GM19463 (cell line): ENCODE measurements around the gene MLX.

Experiments
- ATAC-seq: cut with Tn5 transposase; IDR thresholded peaks from one replicate; pipeline ENCODE4 v1.9.1; 2021; ENCODE audit warnings: mild to moderate bottlenecking, moderate library complexity; ENCODE audit not compliant: unreplicated experiment

Gene MLX

DNA sequence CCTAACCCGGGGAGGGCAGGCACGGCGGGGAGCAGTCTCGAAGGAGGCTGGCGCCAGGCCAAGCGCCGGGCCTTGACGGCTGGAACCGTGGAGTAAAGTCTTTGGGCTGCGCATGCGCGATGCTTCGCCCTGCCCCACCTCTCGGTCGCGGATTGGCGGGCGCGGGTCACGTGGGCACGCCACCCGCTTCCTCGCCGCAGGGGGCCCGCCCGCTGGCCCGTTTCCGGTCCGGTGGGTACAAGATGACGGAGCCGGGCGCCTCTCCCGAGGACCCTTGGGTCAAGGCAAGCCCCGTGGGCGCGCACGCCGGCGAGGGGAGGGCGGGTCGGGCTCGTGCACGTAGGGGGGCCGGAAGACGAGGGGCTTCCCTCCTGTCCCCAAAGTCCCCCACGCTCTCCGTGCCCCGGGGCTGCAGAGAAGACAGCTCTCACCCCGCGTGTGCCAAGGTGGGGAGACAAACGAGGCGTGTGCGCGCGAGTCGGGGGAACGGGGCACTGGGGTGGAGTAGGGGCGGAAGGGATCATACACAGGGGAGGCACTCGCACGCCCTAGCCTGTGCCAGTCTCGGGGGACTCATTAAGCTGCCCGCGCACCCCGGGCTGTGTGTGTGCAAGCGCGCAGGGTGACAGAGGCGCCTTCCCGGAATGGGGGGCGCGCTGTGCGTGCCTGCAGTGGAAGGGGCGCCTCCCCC is at the start of gene MLX:
Gene MLX (plus strand): TSS at position 218 of the 691 bp plus-strand sequence. CDS start 25 bp downstream, at position 243.
- peak; percentile 58 for ATAC-seq

- no peak for ATAC-seq
Measured at GRCh38 chr17:42517516-42517915, 49.4 kb upstream of the MLX start.

DNA sequence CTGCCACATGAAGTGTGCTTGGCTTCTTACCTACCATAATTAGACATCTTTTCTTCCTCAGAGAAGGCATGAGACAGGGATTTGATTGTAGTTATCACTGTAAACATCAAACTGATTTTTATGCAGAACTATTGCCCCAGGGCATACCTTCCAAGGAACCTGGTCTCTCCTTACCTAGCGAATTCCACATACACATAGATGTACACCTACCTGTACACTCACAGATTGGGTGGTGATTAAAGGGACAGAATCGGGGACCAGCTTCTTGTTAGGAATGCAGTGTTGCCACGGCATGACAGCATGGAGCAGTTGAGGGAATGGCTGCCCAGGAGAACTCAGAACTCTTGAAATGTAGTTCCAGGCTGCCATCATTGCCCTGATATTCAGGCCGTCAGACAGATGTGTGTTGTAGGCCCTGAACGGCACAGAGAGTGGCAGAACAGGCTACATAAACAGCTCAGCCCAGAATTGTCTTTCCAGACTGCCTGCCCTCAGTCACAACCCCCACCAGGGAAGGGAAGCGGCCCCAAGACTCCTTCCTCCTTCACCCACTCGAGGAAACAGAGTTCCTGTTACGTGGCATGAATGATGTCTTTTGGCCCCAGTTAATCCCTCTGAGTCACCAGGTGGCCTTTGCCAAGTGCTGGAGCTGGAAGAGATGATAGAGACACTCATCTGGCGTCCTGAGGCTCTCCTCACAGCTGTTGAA is 48.7 kb upstream of the MLX start:
- ATAC-seq = no peak

DNA sequence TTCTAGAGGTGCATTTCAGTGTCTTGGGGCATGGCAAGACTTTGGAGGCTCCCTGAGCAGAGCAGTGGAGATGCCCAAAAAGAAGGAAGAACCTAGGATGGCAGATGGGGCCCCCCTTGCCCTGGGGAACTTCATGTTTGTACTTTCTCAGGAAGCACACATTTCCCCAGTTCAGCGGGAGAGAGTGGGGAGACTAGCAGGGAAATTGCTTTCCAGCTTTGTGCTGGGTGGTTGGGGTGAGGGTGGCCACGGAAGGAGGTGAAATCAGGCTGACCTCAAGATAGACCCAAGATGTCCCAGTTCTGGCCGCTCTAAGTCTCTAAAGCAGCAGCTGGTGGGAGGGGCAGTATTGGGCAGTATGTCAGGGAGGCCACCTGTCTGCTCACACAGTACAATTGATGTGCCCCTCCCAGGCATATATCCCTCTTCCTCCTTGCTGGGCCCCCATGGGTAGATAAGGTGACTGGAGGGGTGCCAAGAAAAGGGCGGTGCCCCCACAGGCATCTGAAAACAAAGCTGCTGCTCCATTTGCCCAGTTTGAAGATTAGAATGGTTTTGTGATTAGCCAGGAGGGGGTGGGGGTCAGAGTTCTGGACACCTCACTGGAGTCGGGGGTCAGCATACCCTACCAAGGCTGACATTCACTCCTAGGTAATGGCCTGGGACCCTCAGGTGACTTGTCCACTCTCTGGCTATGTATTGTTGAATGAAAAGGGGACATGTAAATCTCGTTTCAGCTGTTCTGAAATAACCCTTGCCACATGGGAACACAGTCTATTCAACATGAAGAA is 48.0 kb upstream of the MLX start:
- no peak for ATAC-seq

DNA sequence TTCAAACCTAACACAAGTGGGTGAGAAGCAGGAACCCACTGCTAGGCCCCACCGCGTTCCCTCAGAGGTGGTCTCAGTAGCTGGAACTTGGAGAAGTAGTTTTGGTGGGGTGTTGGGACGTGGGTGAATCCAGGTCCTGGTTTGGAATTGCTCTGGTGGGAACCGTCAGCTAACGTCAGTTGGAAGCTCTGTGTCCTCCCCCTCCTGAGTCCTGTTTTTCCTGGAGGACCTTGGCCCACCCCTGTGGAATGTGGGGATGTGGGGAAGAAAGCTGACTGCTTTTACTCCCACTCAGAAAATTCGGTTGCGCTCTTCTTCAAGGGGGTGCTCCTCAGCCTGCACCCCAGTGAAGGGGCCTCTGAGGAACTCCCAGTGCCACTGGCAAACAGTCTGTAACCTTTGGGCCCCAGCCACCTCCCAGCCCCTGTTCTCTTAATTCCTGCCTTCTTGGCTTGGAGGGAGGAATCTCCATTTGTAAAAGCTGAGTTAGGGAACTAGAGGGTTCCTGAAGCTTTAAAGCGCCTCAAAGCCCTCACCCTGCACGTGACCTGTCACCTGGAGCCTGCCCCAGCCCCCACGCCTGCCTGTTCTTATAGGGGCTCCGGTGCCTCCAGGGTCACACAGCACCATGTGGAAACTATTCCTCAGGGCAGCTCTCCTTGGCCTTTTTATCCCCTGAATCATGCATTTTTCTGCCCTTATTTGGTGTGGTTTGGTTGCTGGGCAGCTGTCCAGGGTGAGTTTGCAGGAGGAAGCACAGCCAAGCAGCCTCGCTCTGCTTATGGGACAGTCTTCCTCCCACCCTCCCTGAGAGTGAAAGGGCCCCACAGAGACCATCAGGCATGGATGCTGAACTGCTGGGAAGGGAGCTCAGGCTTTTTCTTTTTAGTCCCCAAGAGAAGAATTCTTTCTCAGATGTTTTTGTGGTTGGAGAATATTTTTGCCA is 47.1 kb upstream of the MLX start:
- no peak for ATAC-seq

- no peak for ATAC-seq
Measured at GRCh38 chr17:42520540-42520951, 46.4 kb upstream of the MLX start.

- no peak for ATAC-seq
Measured at GRCh38 chr17:42521036-42521435, 45.9 kb upstream of the MLX start.

GRCh38 chr17:42521666-42522262 is 45.1 kb upstream of the MLX start:
- ATAC-seq = no peak

- ATAC-seq = no peak
Measured at GRCh38 chr17:42522263-42522790, 44.6 kb upstream of the MLX start.

DNA sequence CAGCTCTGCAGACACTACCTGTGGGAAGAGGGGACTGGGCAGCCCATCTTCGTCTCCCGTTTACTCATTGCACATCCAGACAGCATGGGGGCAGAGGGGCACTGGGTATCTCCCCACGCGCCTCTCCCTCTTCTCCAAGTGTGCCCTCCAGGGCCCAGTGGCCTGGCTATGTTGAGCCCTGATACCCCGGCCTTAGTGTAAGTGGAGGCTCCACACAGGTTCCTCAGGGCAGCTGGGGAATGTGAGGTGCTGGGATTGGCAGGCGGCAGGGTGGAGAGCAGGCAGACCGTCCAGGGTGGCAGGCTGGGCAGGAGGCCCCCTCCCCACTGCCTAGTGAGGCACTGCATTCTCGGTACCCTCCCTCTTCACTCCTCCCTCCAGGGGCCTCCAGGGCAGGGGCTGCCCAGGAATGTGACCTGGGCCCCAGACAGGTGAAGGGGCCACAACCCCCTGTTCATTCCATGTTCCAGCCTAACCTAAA is 44.1 kb upstream of the MLX start:
- ATAC-seq = no peak

DNA sequence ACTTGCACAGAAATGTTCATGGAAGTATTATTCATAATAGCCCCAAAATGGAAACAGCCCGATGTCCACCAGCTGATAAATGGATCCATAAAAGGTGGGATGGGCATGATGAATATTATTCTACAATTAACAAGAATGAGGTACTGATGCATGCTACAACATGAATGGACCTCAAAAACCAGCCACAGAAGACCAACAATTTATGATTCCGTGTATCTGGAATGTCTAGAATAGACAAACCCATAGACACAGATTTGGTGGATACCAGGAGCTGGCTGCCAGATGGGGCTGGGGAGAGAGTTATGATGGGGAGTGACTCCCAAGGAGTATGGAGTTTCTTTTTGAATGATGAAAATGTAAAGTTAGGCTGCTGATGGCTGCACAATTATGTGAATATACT is 41.7 kb upstream of the MLX start:
- ATAC-seq = no peak

GRCh38 chr17:42526031-42526444 is 40.9 kb upstream of the MLX start:
- no peak for ATAC-seq

DNA sequence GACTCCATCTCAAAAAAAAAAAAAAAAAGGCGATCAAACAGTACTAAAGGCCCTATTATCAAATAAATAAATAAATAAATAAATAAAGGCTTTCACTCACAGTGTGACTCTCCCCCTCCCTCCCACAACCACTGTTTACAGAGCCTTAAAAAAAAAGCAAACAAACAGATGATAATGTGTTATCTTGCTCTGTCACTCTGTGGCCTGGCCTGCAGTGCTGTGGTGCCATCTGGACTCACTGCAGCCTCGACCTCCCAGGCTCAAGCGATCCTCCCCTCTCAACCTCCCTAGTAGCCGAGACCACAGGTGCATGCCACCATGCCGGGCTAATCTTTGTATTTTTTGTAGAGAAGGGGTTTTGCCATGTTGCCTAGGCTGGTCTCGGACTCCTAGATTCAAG is 39.0 kb upstream of the MLX start:
- ATAC-seq = no peak

- no peak for ATAC-seq
Measured at GRCh38 chr17:42529061-42529460, 37.8 kb upstream of the MLX start.

DNA sequence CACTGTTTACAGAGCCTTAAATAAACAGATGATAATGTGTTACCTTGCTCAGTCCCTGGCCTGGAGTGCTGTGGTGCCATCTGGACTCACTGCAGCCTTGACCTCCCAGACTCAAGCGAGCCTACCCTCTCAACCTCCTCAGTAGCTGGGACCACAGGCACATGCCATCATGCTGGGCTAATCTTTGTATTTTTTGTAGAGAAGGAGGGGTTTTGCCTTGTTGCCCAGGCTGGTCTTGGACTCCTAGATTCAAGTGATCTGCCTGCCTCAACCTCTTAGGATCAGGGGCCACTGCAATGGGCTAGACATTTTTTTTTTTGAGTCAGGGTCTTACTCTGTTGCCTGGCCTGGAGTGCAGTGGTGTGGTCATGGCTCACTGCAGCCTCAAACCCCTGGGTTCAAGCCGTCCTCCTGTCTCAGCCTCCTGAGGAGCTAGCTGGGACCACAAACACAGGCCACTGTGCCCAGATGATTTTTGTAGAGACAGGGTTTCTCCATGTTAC is 35.9 kb upstream of the MLX start:
- no peak for ATAC-seq

DNA sequence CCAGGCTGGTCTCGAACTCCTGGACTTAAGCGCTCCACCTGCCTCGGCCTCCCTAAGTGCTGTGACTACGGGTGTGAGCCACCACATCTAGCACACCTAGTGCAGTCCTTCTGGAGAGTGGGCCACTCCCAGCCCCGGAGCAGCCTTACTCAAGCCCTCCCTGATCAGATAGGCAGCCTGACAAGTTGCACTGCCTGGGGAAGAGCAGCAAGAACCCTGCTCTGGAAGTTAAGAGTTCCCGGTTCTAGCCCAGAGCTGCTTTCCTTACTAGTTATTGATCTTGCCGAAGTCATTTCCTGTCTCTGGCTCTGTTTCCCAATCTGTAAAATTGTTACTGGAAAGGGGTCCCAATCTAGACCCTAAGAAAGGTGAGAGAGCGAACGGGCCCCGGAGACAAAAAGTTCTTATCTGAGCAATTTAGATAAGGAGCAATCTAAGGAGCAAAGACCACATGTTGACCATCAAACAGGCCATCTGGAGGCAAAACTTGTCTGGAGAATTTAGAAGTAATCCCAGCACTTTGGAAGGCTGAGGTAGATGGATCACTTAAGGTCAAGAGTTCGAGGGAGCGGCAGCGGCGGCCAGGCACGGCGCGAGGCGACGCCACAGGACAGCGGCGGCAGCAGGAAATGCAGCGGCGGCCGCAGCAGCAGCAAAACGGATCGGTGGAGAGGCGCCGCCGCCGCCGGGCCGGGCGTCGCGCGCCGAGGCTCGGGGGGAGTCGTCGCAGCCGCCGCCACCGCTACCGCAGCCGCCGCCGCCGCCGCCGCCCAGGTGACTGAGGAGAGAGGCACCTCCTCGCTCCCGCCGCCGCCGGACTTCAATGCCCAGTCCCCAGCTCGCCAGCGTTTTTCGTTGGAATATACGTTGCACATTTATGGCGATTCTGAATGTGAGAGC is 35.2 kb upstream of the MLX start:
- no peak for ATAC-seq

- ATAC-seq = no peak
Measured at GRCh38 chr17:42535155-42536047, 31.5 kb upstream of the MLX start.

DNA sequence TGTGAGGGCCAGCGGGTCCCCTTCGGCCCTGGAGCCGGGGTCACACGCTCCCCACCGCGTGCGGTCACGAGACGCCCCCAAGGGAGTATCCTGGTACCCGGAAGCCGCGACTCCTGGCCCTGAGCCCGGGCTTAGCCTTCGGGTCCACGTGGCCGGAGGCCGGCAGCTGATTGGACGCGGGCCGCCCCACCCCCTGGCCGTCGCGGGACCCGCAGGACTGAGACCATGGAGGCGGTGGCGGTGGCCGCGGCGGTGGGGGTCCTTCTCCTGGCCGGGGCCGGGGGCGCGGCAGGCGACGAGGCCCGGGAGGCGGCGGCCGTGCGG is 30.9 kb upstream of the MLX start, which contains the start of gene NAGLU:
Gene NAGLU (plus strand): TSS at position 194 of the 324 bp plus-strand sequence. CDS start 32 bp downstream, at position 226.
- peak; percentile 85 for ATAC-seq
